HL-60 (cell line): ENCODE measurements around the gene ITPA.

Source experiments
- CTCF ChIP-seq: IDR thresholded peaks from one replicate; pipeline ENCODE4 v1.5.1; 2011; ENCODE audit warnings: low read length, control low read depth, inconsistent platforms; ENCODE audit not compliant: insufficient read depth
- GABPA ChIP-seq: IDR thresholded peaks from 2 replicates; pipeline ENCODE4 v1.6.1; 2012; ENCODE audit warnings: low read depth
- POLR2AphosphoS5 ChIP-seq: IDR thresholded peaks from 2 replicates; pipeline ENCODE4 v1.6.1; 2012; ENCODE audit warnings: low read depth
- REST ChIP-seq: IDR thresholded peaks from 2 replicates; pipeline ENCODE4 v1.6.1; 2012; ENCODE audit warnings: low read depth; ENCODE audit not compliant: insufficient replicate concordance

GRCh38 chr20:3247638-3248037 lies 38.3 kb downstream of the ITPA start:
- TF ChIP-seq CTCF (no peak), POLR2AphosphoS5 (no peak), GABPA (no peak), REST (no peak)
